Transverse colon (tissue), 4 donors: Measurements from ENCODE around the gene PTGES3L.

ENCODE experiments used
- POLR2AphosphoS5 ChIP-seq, 3 donors: sonication (generic); formaldehyde crosslinking; IDR thresholded peaks; one replicate each; pipeline ENCODE4 v1.6.1; 2016; ENCODE audit warnings: antibody characterized with exemption in 3 of 3
- TF ChIP-seq, protein P1 (sequence below), 5 experiments: fragments of 200-600 bp in 3 of 5; fragments of 450-650 bp in 2 of 5; sonication (generic) in 3 of 5; IDR thresholded peaks; 1 replicate in 2 of 5; 2 replicates in 3 of 5; pipeline ENCODE4 v1.5.1; 2016 to 2017; ENCODE audit warnings: antibody characterized with exemption in 5 of 5, inconsistent platforms in 3 of 5, mild to moderate bottlenecking in 2 of 5, moderate library complexity in 1 of 5

DNA sequence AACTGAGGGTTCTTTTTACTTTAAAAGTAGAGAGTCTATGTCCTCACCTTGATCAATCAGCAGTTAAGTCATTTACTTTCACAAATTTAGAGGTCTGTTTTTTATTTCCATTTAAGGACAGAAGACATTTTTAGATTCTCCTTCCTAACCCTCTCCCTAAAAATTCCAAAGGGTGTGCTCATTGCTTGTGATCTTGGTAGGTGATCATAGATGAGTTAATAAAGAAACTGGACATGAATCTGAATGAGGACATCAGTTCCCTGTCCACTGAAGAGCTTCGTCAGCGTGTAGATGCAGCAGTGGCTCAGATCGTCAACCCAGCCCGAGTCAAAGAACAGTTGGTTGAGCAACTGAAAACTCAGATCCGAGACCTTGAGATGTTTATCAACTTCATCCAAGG is 9.3 kb upstream of the PTGES3L start:
- TF ChIP-seq, protein P1, sequence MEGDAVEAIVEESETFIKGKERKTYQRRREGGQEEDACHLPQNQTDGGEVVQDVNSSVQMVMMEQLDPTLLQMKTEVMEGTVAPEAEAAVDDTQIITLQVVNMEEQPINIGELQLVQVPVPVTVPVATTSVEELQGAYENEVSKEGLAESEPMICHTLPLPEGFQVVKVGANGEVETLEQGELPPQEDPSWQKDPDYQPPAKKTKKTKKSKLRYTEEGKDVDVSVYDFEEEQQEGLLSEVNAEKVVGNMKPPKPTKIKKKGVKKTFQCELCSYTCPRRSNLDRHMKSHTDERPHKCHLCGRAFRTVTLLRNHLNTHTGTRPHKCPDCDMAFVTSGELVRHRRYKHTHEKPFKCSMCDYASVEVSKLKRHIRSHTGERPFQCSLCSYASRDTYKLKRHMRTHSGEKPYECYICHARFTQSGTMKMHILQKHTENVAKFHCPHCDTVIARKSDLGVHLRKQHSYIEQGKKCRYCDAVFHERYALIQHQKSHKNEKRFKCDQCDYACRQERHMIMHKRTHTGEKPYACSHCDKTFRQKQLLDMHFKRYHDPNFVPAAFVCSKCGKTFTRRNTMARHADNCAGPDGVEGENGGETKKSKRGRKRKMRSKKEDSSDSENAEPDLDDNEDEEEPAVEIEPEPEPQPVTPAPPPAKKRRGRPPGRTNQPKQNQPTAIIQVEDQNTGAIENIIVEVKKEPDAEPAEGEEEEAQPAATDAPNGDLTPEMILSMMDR (IDR thresholded peaks at IDR 0.05), result no peak
- TF ChIP-seq POLR2AphosphoS5 (IDR thresholded peaks at IDR 0.05), result no peak
